HG02678 (cell line): ENCODE results near the gene REC8.

ENCODE experiments used
- ATAC-seq: cut with Tn5 transposase; IDR thresholded peaks from one replicate; pipeline ENCODE4 v1.9.1; 2021; ENCODE audit warnings: mild to moderate bottlenecking, moderate library complexity; ENCODE audit not compliant: unreplicated experiment

The REC8 gene

DNA sequence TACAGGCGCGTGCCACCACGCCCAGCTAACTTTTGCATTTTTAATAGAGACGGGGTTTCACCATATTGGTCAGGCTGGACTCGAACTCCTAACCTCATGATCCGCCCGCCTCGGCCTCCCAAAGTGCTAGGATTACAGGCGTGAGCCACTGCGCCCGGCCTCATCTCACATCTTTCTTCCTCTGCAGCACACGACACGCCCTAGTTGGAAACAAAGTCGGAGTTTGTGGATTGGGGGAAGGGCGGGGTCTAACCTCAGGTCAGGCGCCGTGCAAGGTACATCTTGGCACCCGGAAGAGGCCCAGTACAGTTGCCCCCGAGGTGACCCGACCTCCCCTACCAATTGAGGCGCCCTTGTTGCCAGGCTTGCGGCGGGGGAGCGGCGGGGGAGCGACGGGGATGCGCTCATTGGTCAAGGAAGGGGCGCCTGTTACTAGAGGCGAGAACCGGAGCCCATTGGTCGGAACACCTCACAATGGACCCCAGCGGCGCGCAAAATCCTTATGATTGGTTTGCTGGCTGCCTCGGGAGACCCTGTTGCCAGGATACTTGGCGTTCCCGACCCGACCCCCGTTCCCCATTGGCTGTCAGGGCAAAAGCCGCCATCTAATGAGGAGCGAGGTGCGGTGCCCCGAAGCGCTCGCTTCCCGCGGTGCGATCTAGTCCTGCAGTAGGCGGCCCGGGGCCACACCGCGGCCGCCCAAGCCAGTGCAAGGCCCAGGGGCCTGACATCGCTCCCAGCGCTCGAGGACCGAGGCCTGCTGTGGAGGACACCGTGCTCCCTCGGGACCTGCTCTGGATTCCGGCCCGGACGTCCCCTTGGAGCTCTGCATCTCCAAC, at the start of gene REC8:
Gene REC8 (plus strand): TSS at position 659 of the 839 bp plus-strand sequence. CDS start 473 bp downstream, outside the sequence.
- ATAC-seq: peak; percentile 84

- no peak for ATAC-seq
These were observed 49.5 kb upstream of the REC8 start for GRCh38 chr14:24122416-24122815.

DNA sequence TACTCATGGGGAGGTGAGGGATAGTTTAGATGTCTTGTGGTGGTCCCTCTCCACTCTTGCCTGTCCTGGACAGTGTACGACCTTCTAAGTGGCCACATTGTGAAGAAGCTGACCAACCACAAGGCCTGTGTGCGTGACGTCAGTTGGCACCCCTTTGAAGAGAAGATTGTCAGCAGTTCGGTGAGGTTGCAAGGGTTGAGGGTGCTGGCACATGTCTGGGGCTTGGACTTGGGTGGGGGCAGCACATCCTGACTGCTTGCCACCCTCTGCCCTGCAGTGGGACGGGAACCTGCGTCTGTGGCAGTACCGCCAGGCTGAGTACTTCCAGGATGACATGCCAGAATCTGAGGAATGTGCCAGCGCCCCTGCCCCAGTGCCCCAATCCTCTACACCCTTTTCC, 49.0 kb upstream of the REC8 start:
- no peak for ATAC-seq

GRCh38 chr14:24123424-24124417, 48.2 kb upstream of the REC8 start:
- ATAC-seq: peak; percentile 68

GRCh38 chr14:24126939-24127338, 44.9 kb upstream of the REC8 start:
- no peak for ATAC-seq

- ATAC-seq: no peak
These were observed 44.2 kb upstream of the REC8 start for GRCh38 chr14:24127673-24128072.

GRCh38 chr14:24129410-24129998, 42.4 kb upstream of the REC8 start:
- ATAC-seq: no peak

DNA sequence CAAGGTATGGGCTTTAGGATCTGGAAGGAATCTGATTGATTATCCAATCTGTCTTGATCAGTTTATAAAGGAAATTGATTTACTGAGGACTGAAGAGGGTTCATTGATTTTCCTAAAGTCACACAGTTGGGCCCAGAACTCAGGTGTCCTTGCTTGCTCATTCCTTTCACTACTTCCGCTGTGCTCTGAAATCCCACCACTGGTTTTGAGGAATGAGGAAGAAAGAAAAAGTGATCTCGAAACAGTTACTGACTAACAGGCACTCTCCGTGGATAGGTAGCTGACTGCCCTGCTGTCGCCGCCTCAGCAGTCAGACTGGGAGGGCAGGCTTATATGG, 41.5 kb upstream of the REC8 start, which contains the start of gene FITM1:
Gene FITM1 (plus strand): TSS at position 280 of the 337 bp plus-strand sequence. CDS start 905 bp downstream, outside the sequence.
- ATAC-seq: no peak

DNA sequence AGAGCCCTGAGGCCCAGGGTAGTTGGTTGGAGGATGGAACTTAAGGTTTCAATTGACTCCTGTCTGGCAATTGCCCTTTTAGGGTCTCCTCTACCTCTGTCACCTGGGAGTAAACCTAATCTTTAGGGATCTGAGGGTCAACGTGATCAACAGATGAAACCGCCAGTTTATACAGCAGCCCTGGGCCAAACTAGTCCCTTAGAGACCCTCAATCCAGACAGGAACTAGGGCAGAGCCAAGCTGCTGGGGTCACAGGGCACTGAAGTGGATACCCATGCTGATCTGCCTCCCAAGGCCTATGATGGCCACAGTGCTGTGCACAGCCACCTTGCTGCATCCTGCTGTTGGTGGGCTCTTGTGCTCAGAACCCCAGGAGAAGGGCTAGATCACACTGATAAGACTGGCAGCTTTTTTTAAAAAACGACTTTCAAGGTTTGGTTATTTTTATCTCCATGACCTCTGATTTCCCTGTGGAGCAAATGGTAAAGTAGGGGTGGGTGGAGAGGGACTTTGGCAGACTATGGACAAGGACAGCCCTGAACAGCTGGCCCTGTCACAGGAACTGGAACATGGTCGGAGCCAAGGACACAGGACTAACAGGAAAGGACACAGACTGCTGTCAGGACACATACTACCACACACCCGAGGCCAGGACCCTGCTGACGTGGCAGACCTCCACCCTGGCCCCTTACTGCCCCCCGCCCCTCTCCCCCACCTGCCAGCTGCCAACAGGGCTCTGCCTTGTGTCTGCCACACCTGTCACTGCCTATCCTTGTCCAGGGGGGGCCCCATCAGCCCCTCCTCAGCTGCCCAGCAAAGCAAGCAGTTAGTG, 40.9 kb upstream of the REC8 start:
- ATAC-seq: no peak

GRCh38 chr14:24131549-24131966, 40.3 kb upstream of the REC8 start:
- ATAC-seq: no peak

GRCh38 chr14:24132061-24132685, 39.7 kb upstream of the REC8 start:
- no peak for ATAC-seq

DNA sequence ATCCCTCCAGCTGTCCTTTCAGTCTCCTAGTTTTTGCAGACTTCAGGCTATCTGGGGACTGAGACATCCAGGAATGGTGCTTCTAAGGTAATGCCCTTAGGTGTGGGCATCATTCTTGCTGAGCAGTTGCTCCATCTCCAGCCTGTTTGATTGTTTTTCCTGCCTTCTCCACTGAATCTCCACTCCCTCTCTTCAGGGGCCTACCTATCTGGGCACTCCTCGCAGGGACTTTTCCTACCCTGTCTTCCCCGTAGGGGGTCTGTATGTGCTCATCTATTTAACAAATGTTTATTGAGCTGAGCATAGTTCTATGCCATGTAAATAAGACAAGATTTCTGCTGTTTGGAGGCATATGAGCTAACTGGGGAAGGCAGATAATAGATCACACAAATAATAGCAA, 38.9 kb upstream of the REC8 start:
- no peak for ATAC-seq

- ATAC-seq: no peak
These were observed 38.1 kb upstream of the REC8 start for GRCh38 chr14:24133735-24134134.

DNA sequence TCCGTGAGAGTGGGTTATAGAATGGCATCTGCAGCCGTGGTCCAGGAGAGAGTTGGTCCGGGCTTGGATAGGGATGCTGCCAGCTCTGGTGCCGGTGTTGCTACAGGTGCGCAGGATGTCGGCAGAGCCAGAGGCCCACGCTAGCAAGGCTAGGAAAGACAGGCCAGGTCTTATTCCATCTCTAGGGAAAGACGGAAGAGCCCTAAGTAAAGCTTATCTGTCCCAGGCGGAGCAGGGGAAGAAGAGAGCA, 36.4 kb upstream of the REC8 start:
- no peak for ATAC-seq

DNA sequence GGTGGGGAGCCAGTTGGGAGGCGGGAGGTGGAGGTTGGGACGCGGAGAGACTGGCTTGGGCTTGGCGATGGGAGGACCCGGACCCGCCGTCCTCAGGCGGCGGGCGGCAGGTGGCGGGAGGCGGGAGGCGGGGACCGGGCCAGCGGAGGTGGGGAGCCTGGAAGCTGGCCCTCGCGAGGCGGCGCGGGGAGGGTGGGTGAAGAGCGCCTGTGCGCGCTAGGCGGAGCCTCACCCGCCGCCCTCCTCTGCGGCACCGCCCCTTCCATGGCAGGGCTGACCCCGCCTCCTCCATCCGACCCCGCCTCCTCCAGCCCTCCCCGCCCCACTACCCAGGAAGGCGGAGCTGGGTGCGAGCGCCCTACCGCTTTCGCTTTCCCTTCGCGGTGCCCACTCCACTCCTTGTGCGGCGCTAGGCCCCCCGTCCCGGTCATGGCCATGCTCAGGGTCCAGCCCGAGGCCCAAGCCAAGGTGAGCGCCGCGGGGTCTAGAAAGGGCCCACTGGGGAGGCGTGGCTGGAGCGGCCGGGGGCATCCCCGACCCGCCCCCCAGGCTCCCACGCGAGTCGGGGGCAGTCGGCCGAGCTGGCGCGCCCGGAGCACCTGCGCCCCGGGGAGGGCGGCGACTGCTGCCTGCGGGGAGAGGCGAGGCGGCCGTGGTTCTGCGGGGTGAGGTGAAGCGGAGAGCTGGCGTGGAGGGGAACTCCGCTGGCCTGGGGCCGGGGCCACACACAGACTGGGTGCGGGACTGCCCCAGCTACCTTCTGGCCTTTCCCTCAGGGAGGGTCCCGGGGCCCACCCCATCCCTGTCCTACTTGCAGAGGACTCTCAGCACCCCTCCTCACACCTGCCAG, 35.8 kb upstream of the REC8 start, which contains the start of gene PSME1:
Gene PSME1 (plus strand): TSS at position 361 of the 850 bp plus-strand sequence. CDS start 69 bp downstream, at position 430.
- ATAC-seq: peak; percentile 90

DNA sequence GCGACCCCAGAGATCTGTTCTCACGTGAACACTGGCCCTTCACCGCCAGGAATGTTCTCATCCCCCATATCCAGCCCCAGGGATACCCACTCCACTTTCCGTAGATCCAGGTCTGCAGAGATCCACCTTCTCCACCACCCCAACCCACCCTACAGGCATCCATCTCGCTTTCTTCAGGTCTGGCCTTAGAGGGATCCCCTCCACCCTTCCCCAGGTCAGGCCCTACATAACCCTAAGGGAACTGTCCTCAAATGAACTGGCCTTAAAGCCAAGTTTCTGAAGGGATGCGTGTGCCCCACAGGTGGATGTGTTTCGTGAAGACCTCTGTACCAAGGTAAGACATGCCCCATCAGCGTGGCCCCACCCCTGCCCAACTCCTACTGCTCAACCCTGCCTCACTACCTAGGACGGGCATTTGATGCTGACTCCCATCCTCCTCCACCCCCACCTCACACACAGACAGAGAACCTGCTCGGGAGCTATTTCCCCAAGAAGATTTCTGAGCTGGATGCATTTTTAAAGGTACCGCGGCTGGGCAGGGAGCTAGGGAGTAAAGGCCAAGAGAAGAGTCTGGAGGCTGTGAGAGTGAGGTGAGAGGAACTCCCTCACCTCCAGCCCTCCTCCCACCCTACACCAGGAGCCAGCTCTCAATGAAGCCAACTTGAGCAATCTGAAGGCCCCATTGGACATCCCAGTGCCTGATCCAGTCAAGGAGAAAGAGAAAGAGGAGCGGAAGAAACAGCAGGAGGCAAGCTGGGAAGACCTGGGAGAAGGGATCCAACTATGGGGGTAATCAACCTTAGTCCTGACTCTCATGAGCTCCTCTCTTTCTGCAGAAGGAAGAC, 35.0 kb upstream of the REC8 start:
- ATAC-seq: no peak

DNA sequence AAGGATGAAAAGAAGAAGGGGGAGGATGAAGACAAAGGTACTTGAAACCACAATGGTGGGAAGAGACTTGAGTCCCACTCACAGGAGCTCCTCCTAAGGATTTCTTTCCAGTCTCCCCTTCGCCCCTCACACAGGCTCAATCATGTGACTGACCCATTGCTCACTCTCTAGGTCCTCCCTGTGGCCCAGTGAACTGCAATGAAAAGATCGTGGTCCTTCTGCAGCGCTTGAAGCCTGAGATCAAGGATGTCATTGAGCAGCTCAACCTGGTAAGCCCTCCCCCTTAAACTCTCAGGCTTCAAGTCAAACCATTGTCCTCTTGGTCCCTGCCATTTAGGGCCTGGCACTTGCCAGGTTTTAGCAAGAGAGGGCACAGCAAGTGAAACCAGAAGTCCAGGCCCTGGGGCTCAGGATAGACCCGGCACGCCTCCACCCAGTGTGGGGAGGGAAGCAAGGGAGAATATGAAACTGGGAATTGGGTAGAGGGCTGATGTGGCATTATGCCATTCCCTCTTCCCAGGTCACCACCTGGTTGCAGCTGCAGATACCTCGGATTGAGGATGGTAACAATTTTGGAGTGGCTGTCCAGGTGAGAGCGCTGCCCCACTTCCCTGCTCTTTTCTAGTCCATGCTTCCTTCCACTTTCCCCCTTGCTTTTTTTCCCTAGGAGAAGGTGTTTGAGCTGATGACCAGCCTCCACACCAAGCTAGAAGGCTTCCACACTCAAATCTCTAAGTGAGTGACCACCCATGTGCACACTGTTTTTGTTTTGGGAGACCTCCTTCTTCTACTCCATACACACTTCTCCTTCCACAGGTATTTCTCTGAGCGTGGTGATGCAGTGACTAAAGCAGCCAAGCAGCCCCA, 34.1 kb upstream of the REC8 start:
- no peak for ATAC-seq
